ENCODE results near the gene MEI1. TPM values are rescaled to one million over a fixed set of nuclear protein-coding genes. Genes with fewer than 3 reads are reported as not detected.

The MEI1 gene
- total RNA-seq, 6 donors from 2014 or later = 0.89 to 20.7 (median 5.7) TPM

DNA sequence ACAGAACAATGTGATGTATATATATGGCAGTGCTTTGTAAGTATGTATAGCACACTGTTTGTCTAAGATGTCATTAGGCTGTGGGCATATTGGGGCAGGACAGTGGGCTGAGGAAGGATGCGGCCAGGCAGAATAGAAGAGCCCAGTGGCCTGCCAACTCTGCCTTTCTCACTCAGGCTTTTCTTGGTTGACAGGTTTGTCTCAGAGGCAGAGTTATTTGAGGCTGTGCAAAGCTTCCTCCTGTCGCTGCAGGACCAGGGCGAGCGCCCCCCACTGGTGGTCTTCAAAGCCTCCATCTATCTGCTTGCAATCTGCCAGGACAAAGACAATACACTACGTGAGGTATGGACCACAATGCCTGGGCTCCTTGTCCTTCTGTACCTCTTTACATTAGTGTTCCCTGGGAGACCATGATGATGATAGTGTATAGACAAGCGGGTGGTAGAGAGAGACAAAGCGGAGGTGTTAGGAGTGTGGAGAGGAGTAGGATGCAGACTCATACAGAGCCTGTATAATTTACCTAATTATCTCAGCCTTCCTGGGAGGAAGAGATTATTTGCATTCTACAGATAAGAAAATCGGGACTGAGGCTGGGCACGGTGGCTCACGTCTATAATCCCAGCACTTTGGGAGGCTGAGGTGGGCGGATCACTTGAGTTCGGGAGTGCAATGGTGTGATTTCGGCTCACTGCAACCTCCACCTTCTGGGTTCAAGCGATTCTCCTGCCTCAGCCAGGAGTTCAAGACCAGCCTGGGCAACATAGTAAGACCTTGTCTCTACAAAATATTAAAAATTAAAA, 63.9 kb downstream of the MEI1 start:
- TF ChIP-seq EP300 (IDR thresholded peaks at IDR 0.05) = no peak
- TF ChIP-seq POLR2A (IDR thresholded peaks at IDR 0.05) = no peak
- TF ChIP-seq POLR2AphosphoS5 (IDR thresholded peaks at IDR 0.05) = no peak
- no peak for TF ChIP-seq CTCF (IDR thresholded peaks at IDR 0.05)
- DNase-seq (no peak), ATAC-seq (ENCODE audit: low FRiP score in 2 of 2) (no peak)
- H3K36me3 ChIP-seq = no peaks in the 10 kb centered on the region
- H3K9me3 ChIP-seq = no peaks in the 10 kb centered on the region
- 59 to 63% methylated on average over 14 of the region's 14 CpGs for WGBS, 2 donors
- no peak overlapping the region for H3K27ac ChIP-seq
- H3K4me3 ChIP-seq = no peak overlapping the region
- H3K27me3 ChIP-seq = no peaks in the 10 kb centered on the region
- H3K4me1 ChIP-seq = no peaks in the 10 kb centered on the region

DNA sequence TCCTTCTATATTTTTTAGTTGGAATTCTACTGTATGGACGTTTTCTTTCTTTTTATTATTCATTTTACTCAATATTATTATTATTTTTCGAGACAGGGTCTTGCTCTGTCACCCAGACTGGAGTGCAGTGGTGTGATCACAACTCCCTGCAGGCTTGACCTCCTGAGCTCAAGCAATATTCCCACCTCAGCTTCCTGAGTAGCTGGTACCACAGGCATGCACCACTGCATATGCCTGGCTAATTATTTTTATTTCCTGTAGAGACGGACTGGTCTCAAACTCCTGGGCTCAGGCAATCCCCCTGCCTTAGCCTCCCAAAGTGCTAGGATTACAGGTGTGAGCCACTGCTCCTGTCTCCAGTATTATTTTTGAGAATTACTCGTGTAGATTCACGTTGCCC, 67.2 kb downstream of the MEI1 start:
- Histone ChIP-seq H3K36me3 (no peaks in the 10 kb centered on the region), H3K27ac (no peak overlapping the region), H3K4me3 (no peak overlapping the region), H3K9me3 (no peaks in the 10 kb centered on the region), H3K27me3 (no peaks in the 10 kb centered on the region), H3K4me1 (no peaks in the 10 kb centered on the region)
- no peak for DNase-seq
- ATAC-seq (ENCODE audit: low FRiP score in 2 of 2) = no peak
- 61 to 70% methylated on average over 5 of the region's 5 CpGs for WGBS, 2 donors
- TF ChIP-seq CTCF (IDR thresholded peaks at IDR 0.05) (no peak), POLR2AphosphoS5 (IDR thresholded peaks at IDR 0.05) (no peak), EP300 (IDR thresholded peaks at IDR 0.05) (no peak), POLR2A (IDR thresholded peaks at IDR 0.05) (no peak)

- 41 to 49% methylated on average over 2 of the region's 2 CpGs for WGBS, 2 donors
- no peaks in the 10 kb centered on the region for H3K4me1 ChIP-seq
- no peak for DNase-seq
- no peak overlapping the region for H3K27ac ChIP-seq
- no peaks in the 10 kb centered on the region for H3K36me3 ChIP-seq
- no peaks in the 10 kb centered on the region for H3K27me3 ChIP-seq
- ATAC-seq (ENCODE audit: low FRiP score in 2 of 2) = peak in 1 of 2 donors; percentile 60
- no peak overlapping the region for H3K4me3 ChIP-seq
- no peaks in the 10 kb centered on the region for H3K9me3 ChIP-seq
- no peak for TF ChIP-seq CTCF (IDR thresholded peaks at IDR 0.05)
- TF ChIP-seq POLR2A (IDR thresholded peaks at IDR 0.05) = no peak
- TF ChIP-seq POLR2AphosphoS5 (IDR thresholded peaks at IDR 0.05) = no peak
- TF ChIP-seq EP300 (IDR thresholded peaks at IDR 0.05) = no peak
Observed at GRCh38 chr22:41768430-41768829, 69.1 kb downstream of the MEI1 start.

- no peak for ATAC-seq (ENCODE audit: low FRiP score in 2 of 2)
- 78 to 79% methylated on average over 5 of the region's 5 CpGs for WGBS, 2 donors
- Histone ChIP-seq H3K27ac (no peak overlapping the region), H3K4me3 (no peak overlapping the region), H3K27me3 (no peaks in the 10 kb centered on the region), H3K36me3 (no peaks in the 10 kb centered on the region), H3K4me1 (no peaks in the 10 kb centered on the region), H3K9me3 (no peaks in the 10 kb centered on the region)
- no peak for DNase-seq
- TF ChIP-seq POLR2AphosphoS5 (IDR thresholded peaks at IDR 0.05) (no peak), EP300 (IDR thresholded peaks at IDR 0.05) (no peak), POLR2A (IDR thresholded peaks at IDR 0.05) (no peak), CTCF (IDR thresholded peaks at IDR 0.05) (no peak)
Observed at GRCh38 chr22:41770715-41771468, 71.6 kb downstream of the MEI1 start.

All from upper lobe of left lung (tissue), 6 donors.